ENCODE results near the gene EPHB6.

Gene EPHB6

DNA sequence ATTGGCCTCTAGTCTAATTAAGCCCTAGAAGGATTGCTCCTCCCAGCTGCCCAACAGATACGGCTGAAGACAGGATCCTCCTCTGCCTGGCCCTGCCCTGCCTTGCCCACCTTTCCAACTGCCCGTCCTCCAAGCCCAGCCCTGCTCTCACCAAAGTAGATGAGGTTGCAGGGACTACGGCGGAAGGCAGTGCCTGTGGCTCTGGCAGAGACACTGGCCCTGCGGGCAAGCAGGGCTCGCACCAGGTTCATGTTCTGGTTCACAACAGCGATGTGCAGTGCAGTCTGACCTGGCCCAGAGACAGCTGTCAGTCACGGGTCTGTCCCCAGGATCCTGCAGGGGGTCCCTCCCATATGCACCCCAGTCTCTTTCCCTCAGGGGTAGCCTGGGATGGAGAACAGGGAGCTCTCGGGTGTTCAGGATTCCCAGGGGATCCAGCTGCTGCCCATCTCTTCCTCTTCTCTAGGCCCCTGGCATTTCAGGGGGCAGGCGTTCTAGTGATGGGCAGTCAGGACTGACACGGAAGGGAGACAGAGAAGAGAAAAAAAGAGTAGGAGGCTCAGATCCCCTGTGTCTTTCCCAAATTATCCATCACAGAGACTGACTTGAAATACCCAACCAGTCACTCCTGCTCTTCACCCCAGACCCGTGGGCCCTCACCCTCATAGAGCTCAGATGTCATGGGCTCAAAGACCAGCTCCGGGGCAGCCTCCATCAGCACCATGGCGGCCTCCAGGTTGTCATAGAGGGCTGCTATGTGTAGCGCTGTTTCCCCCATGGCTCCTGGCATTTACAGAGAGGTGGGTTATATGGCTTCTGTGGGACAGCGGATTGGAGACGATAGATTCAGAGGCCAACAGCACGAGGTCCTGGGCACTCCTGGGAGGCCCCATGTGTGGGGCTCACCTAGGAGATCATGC is 22.4 kb downstream of the EPHB6 start:
- DNase-seq, result no peak

DNA sequence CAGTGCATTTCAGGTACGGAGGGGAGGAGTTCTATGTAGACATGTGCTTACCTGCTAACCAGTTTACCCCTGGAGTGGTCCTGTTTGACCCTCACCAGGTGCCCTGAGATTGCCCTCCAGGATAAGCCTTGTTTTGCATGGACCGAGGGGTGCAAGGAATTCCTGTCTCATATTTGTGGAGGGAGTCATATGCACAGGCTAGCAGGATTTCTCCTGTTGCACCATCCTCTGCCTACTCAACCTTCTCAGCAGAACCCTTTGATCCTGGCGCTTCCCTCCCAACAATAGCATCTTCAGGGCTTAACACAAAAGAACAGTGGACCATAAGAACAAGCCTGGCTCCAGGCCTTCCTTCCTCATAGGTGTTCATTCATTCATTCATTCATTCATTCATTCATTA is 23.4 kb downstream of the EPHB6 start:
- DNase-seq, result no peak

DNA sequence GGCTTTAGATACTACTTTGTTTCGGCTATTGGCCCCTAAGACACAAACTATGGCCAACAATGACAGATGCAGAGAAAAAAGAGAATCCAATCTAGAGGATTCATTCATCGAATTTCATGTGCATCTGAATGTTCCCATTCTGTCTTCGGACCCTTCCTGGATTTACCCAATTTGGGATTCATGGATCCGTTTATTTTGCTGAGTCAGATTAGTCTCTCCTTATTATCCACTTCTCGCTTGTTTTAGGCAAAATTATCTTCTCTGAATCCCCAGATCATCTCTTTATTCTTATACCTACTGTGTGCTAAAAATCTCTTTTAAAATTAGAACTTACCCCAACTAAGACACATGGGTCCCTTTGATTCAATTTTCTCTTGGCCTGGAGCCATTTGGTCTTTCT is 24.2 kb downstream of the EPHB6 start:
- DNase-seq, result no peak

DNA sequence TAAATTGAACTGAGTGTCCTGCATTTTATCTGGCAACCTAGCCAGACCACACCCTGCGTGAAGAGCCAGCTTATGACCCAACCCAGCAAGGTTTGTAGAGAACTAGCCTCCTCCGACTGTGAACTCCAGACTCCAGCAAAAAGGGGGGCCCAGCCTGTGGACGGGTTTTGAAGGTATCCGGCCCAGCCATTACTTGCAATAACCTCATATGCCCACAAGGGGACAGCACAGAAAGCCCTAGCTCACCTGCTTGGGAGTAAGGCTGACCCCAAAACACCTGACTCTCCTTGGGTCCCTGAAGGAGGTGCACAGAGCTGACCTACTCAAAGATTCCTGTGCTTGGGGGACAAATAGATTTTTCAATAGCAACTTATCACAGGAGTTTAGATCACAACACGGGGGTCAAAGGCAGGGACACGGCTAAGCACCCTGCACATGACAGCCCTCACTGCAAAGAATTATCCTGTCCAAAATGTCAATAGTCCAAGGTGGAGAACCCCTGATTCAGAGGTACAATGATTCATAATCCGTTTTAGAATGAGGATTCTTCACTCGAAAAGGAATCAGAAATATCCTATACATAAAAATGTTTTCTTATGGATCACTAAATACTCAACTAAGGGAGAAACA is 26.1 kb downstream of the EPHB6 start:
- no peak for DNase-seq

DNA sequence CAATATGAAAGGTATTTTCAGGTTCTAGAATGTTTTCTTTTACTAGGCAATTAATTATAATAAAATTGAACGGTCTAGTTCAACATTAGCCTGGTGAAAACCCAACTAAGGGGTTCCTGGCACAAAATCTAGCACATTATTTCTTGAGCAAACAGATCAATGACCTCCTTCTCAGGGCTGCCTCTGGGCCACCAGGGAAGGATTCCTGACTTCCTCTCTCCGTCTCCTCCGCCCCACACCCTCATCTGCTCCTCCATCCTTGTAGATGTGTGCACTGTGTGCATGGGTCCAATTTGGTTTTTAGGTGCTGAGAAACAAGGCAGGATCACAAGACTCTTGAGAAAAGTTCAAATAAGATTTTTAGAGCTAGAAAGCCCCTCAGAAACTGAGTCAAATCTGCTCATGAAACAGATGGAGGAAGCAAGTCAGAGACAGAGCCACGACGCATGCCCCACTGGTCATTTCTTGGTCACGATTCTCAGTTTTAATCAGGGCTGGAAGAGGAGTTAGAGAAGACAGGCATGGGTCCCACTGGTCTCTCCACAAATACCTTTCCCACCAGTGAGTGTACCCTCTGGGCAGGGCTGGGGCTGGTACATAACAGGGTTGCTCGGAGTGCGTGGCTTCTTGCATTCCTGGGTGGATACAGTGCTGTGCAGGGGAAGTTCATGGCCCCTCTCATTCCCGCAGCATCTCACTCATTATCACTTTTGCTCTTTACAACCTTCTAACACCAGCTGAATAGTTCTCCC is 26.9 kb downstream of the EPHB6 start:
- no peak for DNase-seq

DNA sequence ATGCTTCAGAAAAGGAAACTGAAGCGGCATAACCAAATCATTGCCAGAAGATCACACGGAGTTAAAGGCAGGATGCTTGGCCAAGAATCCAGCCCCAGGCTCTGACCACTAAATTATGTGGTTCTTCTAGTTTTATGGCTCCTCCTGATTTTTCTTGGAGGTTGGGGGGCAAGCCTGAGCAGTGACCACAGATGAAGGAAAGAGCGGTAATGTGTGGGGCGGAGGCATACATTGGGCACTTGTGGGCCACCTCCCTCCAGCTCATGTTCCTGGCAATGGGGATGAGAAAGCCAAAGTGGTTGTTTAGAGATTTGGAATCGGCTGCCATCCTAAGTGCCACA is 27.4 kb downstream of the EPHB6 start:
- no peak for DNase-seq

DNA sequence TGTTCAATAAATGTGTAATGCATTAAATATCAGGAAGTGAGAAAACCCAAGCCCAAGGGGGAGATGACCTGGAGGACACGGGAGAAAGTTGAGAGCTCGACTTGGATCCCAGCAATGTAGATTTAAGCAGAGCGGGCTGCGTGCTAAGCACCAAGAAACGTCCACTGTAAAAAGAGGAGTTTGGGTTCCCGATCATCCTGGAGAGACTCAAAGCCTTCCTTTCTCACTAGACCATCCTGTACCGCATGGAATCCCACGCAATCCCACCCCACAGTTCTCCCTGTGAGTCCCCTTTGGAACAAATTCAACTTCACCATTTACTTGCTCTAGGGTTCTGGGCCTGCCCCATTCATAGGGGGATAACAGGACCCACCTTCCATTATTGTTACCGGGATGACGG is 28.3 kb downstream of the EPHB6 start:
- DNase-seq, result no peak

DNA sequence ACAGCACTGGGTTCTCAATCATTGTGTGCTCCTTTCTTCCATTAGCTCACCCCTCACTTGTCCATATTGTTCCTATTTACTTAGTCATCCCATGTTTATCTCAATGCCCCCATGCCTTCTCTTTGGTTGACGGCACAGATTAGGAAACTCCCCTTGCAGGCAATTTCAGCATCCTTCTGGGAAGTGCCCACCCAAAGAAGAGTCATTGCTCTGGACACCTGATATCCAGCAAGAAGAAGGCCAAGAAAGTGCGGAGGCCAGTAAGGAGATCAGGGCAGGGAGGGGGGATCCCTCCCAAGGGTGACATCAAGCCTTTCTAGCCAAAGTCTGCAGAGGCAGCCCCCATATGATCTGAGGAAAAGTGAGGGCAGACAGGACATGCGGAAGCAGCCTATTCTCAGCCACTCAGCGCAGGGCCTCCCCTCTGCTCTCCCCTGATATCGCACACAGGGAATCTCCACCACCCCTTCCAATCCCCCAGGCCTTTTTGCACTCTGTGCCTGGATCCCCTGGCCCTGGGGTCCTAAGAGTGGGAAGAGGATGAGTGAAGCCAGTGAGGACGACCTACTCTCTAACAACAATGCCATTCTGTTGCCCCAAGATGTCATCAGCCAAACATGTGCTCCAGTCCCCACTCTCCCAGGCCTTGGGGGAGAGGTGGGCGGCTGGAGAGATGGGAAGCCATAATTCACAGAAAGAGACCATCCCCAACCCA is 28.9 kb downstream of the EPHB6 start:
- no peak for DNase-seq

DNA sequence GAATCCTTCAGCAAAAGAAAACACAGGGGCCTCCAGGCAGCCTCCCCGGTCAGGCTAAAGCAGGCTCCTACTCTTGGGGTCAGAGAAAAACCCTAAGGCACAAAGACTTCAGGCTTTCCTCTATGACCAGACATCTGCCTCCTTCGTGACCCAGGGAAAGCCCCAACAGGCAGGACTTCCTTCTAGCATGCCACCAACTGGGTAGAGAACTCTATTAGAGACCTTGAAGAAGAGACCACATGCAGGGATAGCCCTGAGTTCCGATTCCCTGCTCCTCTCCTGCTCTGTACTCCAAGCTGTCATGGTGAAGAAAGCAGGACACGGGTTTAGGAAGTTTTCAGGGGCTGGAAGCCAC is 29.4 kb downstream of the EPHB6 start:
- no peak for DNase-seq

DNA sequence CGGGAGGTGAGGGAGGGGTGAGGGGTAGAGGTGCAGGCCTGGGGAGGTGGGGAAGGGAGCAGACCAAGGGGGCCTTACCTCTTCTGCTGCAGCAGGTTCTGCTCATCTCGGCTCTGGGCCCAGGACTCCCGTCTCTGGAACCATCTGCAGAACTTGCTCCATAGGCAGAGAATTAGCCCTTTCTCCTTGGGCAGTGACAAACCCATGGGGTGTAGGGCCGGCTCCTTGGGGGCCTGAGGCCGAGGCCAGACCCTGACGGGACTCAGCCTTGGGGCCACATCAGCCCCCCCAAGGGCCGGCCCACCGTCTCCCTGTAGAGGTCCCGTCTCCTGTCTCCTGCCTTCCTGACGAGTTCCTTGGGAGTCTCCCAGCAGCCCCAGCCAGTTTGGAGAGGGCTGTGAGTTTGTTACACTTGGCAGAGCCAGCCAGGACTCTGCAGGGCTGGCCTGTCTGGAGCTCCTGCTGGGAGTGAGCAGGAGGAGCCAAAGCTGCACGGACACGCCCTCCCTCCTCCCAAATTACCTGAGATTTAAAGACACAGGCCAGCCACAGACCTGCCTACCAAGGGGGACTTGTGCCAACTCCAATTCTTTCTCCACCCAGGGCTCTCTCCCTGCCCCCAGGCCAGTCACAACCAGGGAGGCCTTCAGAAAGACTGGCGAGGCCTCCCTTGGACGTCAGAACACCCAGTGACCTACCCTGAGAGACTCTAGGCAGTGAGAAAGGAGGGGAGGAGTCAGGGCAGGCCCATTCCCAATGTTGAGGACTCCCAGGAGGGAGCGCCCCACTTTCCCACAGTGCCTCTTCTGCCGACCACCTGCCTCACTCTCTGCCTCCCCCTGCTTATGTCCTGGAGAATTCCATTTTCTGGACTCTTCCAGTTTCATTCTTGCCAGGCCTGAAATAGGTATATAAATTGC is 30.7 kb downstream of the EPHB6 start, which contains the start of gene TRPV6:
Gene TRPV6, minus strand, starts transcription at position 435 of the 920 bp plus-strand sequence.
- DNase-seq, result peak in 1 of 14 donors; percentile 50

DNA sequence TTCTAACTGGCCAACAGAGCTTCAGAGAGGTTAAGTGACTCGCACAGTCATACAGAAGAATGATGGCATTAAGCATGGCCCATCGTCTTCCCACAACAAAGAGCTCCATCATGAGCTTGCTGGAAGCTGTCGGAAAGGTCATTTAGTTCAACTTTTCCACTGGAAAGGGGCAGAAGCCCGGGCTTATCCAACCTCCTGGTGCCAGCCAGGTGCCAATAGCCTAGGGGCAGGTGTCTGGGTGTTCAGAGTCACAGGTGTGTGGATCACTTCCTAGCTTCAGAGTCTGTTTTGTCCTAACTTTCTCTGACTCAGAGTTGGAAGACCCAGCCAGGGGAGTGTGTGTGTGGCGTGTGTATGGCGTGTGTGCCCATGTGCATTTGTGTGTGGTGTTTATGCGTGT is 32.0 kb downstream of the EPHB6 start:
- DNase-seq, result no peak

DNA sequence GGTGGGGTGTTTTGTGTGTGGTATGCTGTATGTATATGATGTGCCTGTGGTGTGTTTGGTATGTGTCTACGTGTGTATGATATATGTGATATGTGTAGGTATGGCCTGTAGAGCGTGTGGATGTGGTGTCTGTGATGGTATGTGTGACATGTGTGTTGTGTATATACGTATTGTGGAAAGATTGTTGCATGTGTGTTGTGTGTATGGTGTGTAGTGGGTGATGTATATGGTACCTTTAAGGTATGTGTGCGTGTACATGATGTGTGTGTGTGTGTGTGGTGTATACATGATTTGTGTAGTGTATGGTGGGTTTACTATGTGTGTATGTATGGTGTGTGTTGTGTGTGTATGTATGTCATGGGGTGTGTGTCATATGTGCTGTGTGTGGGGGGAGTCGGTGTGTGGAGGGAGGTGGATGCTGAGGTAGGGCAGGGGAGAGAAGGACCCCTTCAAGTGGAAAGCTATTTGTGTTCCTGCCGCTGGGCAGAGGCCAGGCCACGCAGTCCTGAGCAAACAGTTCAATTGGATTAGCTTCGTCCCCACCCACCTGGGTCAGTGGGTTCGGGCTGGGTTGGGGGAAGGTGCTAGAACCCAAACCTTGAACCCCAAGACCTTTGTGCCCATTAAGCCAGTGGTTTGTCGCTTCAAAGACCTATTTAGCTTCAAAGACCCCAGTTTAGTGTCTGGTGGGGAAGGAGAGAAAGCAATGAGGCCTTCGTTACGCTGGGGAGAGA is 32.6 kb downstream of the EPHB6 start:
- no peak for DNase-seq

DNA sequence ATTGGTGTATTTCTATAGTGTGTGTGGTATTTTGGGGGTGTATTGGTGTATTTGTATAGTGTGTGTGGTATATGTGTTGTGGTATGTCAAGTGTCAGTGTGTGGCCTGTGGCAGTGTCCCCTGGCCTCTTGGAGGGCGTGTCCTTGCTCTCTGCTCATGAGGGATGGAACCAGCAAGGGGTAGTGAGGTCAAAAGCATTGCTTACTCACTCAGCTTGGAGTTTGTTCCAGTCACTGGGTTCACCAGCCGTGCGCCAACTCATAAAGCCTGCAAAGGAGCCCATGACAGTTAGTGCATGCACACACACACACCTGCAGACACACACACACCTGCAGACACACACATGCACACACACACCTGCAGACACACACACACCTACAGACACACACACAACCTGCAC is 34.9 kb downstream of the EPHB6 start:
- no peak for DNase-seq

DNA sequence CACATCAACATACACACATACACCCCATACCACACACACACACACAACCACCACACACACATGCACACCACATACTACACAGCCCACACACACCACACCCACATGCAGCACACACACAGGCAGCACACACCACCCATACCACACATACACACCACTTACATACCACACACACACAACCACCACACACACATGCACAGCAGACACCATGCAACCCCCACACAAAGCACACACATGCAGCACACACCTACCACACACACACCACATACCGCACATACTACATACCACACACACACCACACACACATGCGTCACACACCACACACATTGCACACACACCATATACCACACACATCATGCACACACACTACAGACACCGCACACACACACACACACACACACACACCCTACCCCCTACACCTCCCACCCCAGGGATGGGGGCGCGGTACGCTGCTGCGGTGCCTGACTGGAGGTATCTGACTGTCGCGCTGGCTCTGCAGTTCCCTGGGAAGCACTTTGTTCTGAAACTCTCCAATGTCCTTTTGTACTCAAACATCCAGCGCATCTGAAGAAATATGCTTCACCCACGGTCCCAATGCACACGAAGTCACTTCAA is 36.1 kb downstream of the EPHB6 start:
- no peak for DNase-seq

DNA sequence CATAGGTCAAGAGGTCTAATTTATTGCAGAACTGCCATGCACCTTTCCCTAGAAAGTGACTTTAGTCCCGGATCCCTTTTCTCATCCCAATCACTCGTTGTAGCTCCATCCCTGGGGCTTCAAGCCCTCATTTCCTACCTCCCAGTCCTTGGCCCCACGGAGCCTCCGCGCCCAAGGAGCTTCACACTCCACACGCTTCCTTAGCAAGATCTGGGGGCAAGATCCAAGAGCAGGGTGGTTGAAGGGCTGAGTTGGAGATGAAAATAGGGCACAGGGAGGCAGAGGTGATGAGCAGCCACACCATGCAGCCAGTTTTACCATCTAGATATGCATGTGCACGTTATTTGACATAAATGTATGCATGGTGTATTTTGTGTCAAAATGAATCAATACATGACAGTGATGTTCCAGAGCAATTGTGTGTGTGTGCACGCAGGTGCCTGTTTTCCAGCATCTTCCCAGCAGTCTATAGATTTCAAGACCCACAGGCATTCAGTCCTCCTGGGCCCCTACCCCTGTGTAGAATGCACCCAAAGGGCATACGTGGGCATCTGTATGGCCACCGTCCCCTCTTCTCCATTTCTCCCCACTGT is 36.7 kb downstream of the EPHB6 start:
- DNase-seq, result no peak

DNA sequence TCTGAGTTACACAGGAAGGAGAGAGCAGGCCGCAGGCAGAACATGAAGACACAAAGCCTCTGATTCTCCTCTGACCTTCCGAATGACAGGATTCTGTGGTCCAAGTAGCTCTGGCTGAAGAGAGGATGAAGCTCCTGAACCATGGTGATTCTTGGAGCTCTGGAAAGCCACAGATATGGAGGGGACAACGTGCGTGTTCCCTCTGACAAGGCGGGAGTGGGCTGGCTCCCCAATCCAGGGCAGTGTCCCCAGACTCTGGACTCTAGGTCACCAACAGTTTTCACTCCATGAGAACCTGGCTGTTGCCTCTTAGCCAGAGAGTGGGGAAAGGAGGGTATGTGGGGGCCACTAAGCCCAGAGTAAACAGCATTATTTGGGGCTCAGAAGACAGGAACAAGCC is 38.1 kb downstream of the EPHB6 start:
- DNase-seq, result no peak

DNA sequence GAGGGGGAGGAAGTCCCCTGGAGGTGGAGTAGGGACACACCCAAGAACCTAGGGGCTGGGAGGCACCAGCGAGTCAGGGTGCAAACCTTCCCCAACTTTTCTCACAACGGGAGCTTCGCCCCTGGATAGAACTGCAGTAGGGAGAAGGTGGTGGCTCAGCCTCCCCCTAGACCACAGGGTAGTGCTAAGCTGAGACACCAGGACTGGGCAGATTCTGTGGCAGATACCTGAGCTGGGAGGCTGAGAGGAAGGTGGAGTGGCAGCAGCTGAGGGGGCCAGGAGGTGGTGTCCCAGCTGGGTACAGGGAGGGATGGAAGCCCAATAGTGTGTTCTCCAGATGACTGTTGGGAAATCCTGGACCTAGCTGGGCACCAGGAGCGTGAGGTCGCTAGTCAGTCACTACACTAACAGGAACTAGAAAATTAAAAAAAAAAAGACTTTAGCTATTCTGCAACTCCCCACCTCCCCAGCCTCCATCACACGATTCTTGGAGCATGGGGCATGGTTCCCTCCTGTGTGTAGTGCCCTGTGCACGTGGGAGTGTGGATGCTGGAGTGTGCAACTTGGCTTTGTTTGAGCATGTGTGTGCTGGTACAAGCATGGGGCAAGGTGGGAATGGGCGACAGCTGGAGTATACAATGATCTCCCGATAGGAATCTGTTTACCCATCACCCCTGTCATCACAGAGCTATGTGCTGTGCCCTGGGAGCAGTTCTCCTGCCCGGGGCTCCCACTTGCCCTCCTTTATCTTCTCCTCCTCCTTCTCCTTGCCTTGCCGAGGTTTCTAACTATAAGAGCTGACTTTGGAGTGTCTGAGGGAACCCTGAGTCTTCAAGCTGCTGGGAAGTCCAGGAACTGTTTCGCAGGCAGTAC is 39.5 kb downstream of the EPHB6 start:
- DNase-seq, result no peak

DNA sequence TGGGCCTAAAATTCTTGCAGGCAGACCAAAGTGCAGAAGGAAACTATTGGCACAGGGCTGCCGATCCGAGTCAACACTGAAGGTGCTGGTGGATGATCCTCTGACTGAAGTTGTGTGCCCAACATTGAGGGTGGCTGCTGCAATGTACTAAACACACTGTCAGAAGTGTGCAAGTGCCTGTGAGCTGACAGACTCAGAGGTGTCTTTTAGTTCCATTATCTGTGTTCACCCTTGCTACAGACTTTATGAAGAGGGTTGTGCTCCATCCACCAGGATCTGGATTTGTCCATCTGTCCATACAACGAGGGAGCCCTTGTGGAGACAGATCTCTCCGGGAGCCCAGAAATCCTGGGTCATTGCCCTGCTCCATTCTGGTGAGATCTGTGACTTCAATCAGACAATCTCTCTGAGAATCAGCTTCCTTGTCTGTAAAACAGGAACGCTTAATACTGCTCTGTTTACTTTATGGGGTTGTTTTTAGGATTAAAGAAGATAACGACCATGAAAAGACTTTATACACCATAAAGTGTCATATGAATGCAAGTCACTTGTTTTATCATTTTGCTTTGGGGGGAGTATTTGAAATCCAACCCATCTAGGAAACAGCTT is 40.2 kb downstream of the EPHB6 start:
- no peak for DNase-seq

DNA sequence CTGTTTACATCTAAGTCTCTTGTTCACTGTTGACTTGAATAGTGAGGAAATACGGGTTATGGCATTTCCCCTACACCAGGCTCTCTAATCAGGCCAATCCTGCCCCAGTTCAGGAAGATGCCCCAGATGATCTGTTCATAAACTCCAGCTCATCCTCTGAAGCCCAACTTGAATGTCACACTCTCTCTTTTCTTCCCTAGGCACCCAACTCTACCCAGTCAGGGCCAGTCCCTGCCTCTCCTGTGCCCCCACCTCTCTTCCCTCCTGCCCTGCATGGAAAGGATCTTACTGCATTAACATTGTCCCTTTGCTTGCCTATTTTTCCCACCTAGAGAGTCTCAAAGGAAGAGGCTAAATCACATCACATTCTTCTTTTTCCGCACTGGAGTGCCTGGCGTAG is 41.3 kb downstream of the EPHB6 start:
- DNase-seq, result no peak
